Endothelial cell of umbilical vein (primary cell): ENCODE data around the gene FGF6. TPM values are rescaled to one million over a fixed set of nuclear protein-coding genes. Genes with fewer than 3 reads are reported as not detected.

Experiments
- BruUV-seq: library from RNA; stranded (reverse); fragments of 400-500 nt; replicated peaks from 2 replicates; lab custom pipeline; 2021; lab: Mats Ljungman, UMichigan
- CTCF ChIA-PET: fragments of 300-600, 350-600 bp; sonication (Branson Sonifier 250); formaldehyde crosslinking; loops from one replicate; lab custom pipeline; 2021; ENCODE audit warnings: antibody characterized with exemption, inconsistent platforms; lab: Charles Lee
- POLR2A ChIA-PET: fragments of 300-600, 350-600 bp; sonication (Branson Sonifier 250); formaldehyde crosslinking; loops from one replicate; lab custom pipeline; 2021; ENCODE audit warnings: antibody characterized with exemption, inconsistent platforms; lab: Charles Lee
- DNase-seq: peaks from one replicate; pipeline ENCODE4 v3.0.0-alpha.2; 2011; ENCODE audit warnings: low read depth, low spot score
- FAIRE-seq: peaks from 2 replicates; lab custom pipeline; 2011; peaks lifted over from hg19 to GRCh38; lab: Jason Lieb, UNC
- H2AFZ ChIP-seq: 2 replicates; pipeline ENCODE4 v1.6.0; 2012; ENCODE audit warnings: low read depth, low read length, control low read depth, inconsistent platforms
- H3K27ac ChIP-seq: 2 replicates; pipeline ENCODE4 v1.5.1; 2011; ENCODE audit warnings: low read depth, mild to moderate bottlenecking, control low read depth, low read length, moderate library complexity; ENCODE audit not compliant: insufficient read depth
- H3K27me3 ChIP-seq, 2 experiments: 2 replicates each; pipeline versions ENCODE4 v1.6.0 to v1.6.1; 2011; ENCODE audit warnings: low read length in 2 of 2, mixed read lengths in 1 of 2; ENCODE audit not compliant: control insufficient read depth in 2 of 2, insufficient read depth in 2 of 2
- H3K36me3 ChIP-seq, 2 experiments: 2 replicates in 1 of 2; 3 replicates in 1 of 2; pipeline ENCODE4 v1.5.1; 2011; ENCODE audit warnings: low read length in 2 of 2, mild to moderate bottlenecking in 1 of 2, moderate library complexity in 1 of 2; ENCODE audit not compliant: control insufficient read depth in 2 of 2, insufficient read depth in 2 of 2; ENCODE audit errors: extremely low read depth in 1 of 2
- H3K4me1 ChIP-seq: 3 replicates; pipeline ENCODE4 v1.5.1; 2011; ENCODE audit warnings: mild to moderate bottlenecking, low read length; ENCODE audit not compliant: control insufficient read depth, insufficient read depth; ENCODE audit errors: extremely low read depth
- H3K4me2 ChIP-seq: 2 replicates; pipeline ENCODE4 v1.6.1; 2011; ENCODE audit warnings: low read length, control low read depth, mixed read lengths; ENCODE audit not compliant: insufficient read depth
- H3K4me3 ChIP-seq, 3 experiments: fragments of 200-600 bp in 1 of 3; sonication (generic), shearing (Covaris generic) in 1 of 3; replicated peaks in 1 of 3; 2 replicates each; pipeline ENCODE4 v1.5.1; 2011 to 2016; ENCODE audit warnings: control low read depth in 3 of 3, low read length in 3 of 3, mild to moderate bottlenecking in 2 of 3, inconsistent platforms in 1 of 3, low read depth in 1 of 3, moderate library complexity in 1 of 3; ENCODE audit not compliant: insufficient read depth in 1 of 3
- H3K79me2 ChIP-seq: 2 replicates; pipeline ENCODE4 v1.6.0; 2012; ENCODE audit warnings: low read length, inconsistent platforms; ENCODE audit not compliant: control insufficient read depth, insufficient read depth
- H3K9ac ChIP-seq: replicated peaks from 2 replicates; pipeline ENCODE3; 2011; ENCODE audit warnings: low read length, control low read depth; ENCODE audit not compliant: insufficient read depth; ENCODE audit errors: extremely low read depth
- H3K9me1 ChIP-seq: replicated peaks from 3 replicates; pipeline ENCODE4 v1.6.0; 2011; ENCODE audit warnings: mild to moderate bottlenecking, low read length; ENCODE audit not compliant: control insufficient read depth, insufficient read depth; ENCODE audit errors: extremely low read depth
- H3K9me3 ChIP-seq: replicated peaks from 2 replicates; pipeline ENCODE4 v1.5.1; 2012; ENCODE audit warnings: low read length, inconsistent platforms; ENCODE audit not compliant: control insufficient read depth, insufficient read depth
- H4K20me1 ChIP-seq: replicated peaks from 2 replicates; pipeline ENCODE3; 2011; ENCODE audit warnings: mild to moderate bottlenecking, low read length; ENCODE audit not compliant: control insufficient read depth, insufficient read depth; ENCODE audit errors: extremely low read depth
- EZH2 ChIP-seq: IDR thresholded peaks from 2 replicates; pipeline ENCODE4 v1.6.1; 2012; ENCODE audit warnings: borderline replicate concordance, low read depth, mild to moderate bottlenecking, moderate library complexity, low read length, inconsistent platforms; ENCODE audit not compliant: severe bottlenecking
- FOS ChIP-seq: IDR thresholded peaks from 2 replicates; pipeline ENCODE4 v1.6.1; 2011; ENCODE audit warnings: mild to moderate bottlenecking, low read length, moderate library complexity, borderline replicate concordance; ENCODE audit not compliant: insufficient read depth
- GATA2 ChIP-seq: IDR thresholded peaks from 2 replicates; pipeline ENCODE4 v1.7.0; 2011; ENCODE audit warnings: low read depth, mild to moderate bottlenecking, moderate library complexity, mixed read lengths, low read length; ENCODE audit not compliant: insufficient read length, insufficient read depth
- JUN ChIP-seq: IDR thresholded peaks from 2 replicates; pipeline ENCODE4 v1.6.1; 2011; ENCODE audit warnings: borderline replicate concordance, low read depth; ENCODE audit not compliant: insufficient read length, insufficient read depth
- MYC ChIP-seq: IDR thresholded peaks from one replicate; pipeline ENCODE4 v1.6.1; 2011; ENCODE audit warnings: mild to moderate bottlenecking, low read depth, low read length
- POLR2A ChIP-seq: IDR thresholded peaks from 2 replicates; pipeline ENCODE4 v1.6.1; 2012; ENCODE audit warnings: low read depth, mild to moderate bottlenecking, control low read depth, low read length
- dilution Hi-C: fragments of 300-500 bp; cut with MboI; formaldehyde crosslinking; loops from one replicate; pipeline ENCODE4 v1.15.0; 2019; ENCODE audit warnings: low sequenced_read_pairs; ENCODE audit not compliant: extremely low pct_ligation_motif_present
- intact Hi-C: fragments of 100-400 bp; cut with micrococcal nuclease; formaldehyde crosslinking; loops from one replicate; pipeline ENCODE4 v1.10.0; 2022
- polyA plus RNA-seq, 4 experiments: library from polyadenylated mRNA; depleted of rRNA in 3 of 4; stranded (reverse) in 3 of 4; unstranded in 1 of 4; fragments of >200 nt; gene quantifications; 2 replicates each; pipeline versions ENCODE4 v1.2.1 to v1.2.3, GENCODE V29; 2011 to 2012; ENCODE audit warnings: missing spikeins in 1 of 4
- total RNA-seq: library from RNA; stranded (reverse); gene quantifications from 2 replicates; pipeline ENCODE4 v1.2.3, GENCODE V29; 2021
- TF ChIP-seq, protein P1 (sequence below), 2 donors: IDR thresholded peaks; 1 replicate in 1 of 2; 2 replicates in 1 of 2; pipeline ENCODE4 v1.5.1; 2011; ENCODE audit warnings: low read length in 2 of 2, mild to moderate bottlenecking in 2 of 2, moderate library complexity in 2 of 2, control low read depth in 1 of 2, inconsistent platforms in 1 of 2, low read depth in 1 of 2; ENCODE audit not compliant: insufficient read depth in 1 of 2; ENCODE audit errors: extremely low read depth in 1 of 2

The FGF6 gene
- total and polyA plus RNA-seq, 2 donors (not counting 3 experiments of a cell fraction or from before 2014, with no cell fraction given) = not detected

DNA sequence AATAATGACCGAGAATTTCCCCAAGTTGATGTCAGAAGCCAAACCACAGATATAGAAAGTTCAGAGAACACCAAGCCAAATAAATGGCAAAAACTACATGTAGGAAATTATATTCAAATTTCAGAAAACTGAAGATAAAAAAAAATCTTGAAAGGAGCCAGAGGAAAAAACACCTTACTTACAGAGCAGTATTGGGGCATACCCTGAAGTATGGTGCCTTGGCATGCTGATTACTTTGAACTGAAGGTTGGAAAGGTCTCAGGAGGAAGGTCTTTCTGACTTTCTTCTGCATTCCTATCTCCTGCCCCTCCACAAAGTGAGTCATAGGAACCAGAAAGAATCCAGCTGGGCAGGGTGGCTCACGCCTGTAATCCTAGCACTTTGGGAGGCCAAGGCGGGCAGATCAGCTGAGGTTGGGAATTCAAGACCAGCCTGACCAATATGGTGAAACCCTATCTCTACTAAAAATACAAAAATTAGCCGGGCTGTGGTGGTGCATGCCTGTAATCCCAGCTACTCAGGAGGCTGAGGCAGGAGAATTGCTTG, 8.8 kb upstream of the FGF6 start:
- CTCF ChIA-PET = interaction anchor here (1.0 kb wide), 1 partner anchor 33 kb away, joined by 3 read pairs; no protein-coding TSS in a partner anchor
- Histone ChIP-seq H3K9me1 (no peaks in the 10 kb centered on the region), H3K4me2 (no peak overlapping the region), H3K36me3 (no peaks in the 10 kb centered on the region), H3K27me3 (peaks cover 0 to 6% of the 10 kb centered on the region in 2 experiments), H3K79me2 (no peaks in the 10 kb centered on the region), H3K4me1 (no peaks in the 10 kb centered on the region), H3K27ac (no peak overlapping the region), H4K20me1 (no peaks in the 10 kb centered on the region), H2AFZ (no peak overlapping the region), H3K9ac (no peak overlapping the region), H3K9me3 (no peaks in the 10 kb centered on the region), H3K4me3 (no peak overlapping the region)
- dilution Hi-C loops = no loop called here
- POLR2A ChIA-PET = no interaction called here
- no peak for TF ChIP-seq POLR2A
- TF ChIP-seq, protein P1, sequence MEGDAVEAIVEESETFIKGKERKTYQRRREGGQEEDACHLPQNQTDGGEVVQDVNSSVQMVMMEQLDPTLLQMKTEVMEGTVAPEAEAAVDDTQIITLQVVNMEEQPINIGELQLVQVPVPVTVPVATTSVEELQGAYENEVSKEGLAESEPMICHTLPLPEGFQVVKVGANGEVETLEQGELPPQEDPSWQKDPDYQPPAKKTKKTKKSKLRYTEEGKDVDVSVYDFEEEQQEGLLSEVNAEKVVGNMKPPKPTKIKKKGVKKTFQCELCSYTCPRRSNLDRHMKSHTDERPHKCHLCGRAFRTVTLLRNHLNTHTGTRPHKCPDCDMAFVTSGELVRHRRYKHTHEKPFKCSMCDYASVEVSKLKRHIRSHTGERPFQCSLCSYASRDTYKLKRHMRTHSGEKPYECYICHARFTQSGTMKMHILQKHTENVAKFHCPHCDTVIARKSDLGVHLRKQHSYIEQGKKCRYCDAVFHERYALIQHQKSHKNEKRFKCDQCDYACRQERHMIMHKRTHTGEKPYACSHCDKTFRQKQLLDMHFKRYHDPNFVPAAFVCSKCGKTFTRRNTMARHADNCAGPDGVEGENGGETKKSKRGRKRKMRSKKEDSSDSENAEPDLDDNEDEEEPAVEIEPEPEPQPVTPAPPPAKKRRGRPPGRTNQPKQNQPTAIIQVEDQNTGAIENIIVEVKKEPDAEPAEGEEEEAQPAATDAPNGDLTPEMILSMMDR (IDR thresholded peaks at IDR 0.05; ENCODE audit: extremely low read depth in 1 of 2, insufficient read depth in 1 of 2, low read depth in 1 of 2, low read length in 2 of 2) = no peak
- TF ChIP-seq FOS = no peak
- no peak for TF ChIP-seq MYC
- TF ChIP-seq JUN = no peak
- no peak for TF ChIP-seq EZH2
- TF ChIP-seq GATA2 = no peak
- FAIRE-seq (no peak), DNase-seq (no peak)
- BruUV-seq = no TSS peak
- intact Hi-C loops = no loop called here
